ENCODE measurements around the gene HSD11B1.

HSD11B1 gene

GRCh38 chr1:209717818-209718217 lies 13.2 kb downstream of the HSD11B1 start:
- Histone ChIP-seq H3K9ac (ENCODE audit: low read length) (no peak overlapping the region), H3K4me3 (ENCODE audit: low read depth, low read length, poor library complexity, severe bottlenecking) (no peak overlapping the region), H4K20me1 (ENCODE audit: insufficient read depth, low read length) (no peaks in the 10 kb centered on the region), H3K4me1 (ENCODE audit: insufficient read depth, low read length, severe bottlenecking) (no peaks in the 10 kb centered on the region), H3K27ac (ENCODE audit: low read depth, low read length, poor library complexity, severe bottlenecking) (no peak overlapping the region), H3K27me3 (ENCODE audit: insufficient read depth, low read length) (no peaks in the 10 kb centered on the region), H3K4me2 (ENCODE audit: low read length) (no peak overlapping the region), H3K9me2 (ENCODE audit: low read depth, low read length) (no peaks in the 10 kb centered on the region), H3F3A (ENCODE audit: insufficient read depth, low read length) (no peaks in the 10 kb centered on the region), H2AFZ (ENCODE audit: low read length) (no peak overlapping the region), H3K9me3 (ENCODE audit: low read length) (no peaks in the 10 kb centered on the region), H3K36me3 (ENCODE audit: insufficient read depth, low read length) (no peaks in the 10 kb centered on the region), H3K79me2 (ENCODE audit: insufficient read depth, low read length) (no peaks in the 10 kb centered on the region)
- TF ChIP-seq EZH2 (IDR thresholded peaks at IDR 0.05; ENCODE audit: borderline replicate concordance, low read length) (no peak), CTCF (IDR thresholded peaks at IDR 0.05; ENCODE audit: low read length) (no peak)

- TF ChIP-seq EZH2 (IDR thresholded peaks at IDR 0.05; ENCODE audit: borderline replicate concordance, low read length) (no peak), CTCF (IDR thresholded peaks at IDR 0.05; ENCODE audit: low read length) (no peak)
Measured at GRCh38 chr1:209720326-209720725, 15.7 kb downstream of the HSD11B1 start.

GRCh38 chr1:209720826-209721225 lies 16.2 kb downstream of the HSD11B1 start:
- no peaks in the 10 kb centered on the region for H3F3A ChIP-seq (ENCODE audit: insufficient read depth, low read length)
- H3K9me3 ChIP-seq (ENCODE audit: low read length): no peaks in the 10 kb centered on the region
- H3K9me2 ChIP-seq (ENCODE audit: low read depth, low read length): no peaks in the 10 kb centered on the region
- no peak overlapping the region for H3K4me3 ChIP-seq (ENCODE audit: low read depth, low read length, poor library complexity, severe bottlenecking)
- H3K27me3 ChIP-seq (ENCODE audit: insufficient read depth, low read length): no peaks in the 10 kb centered on the region
- no peaks in the 10 kb centered on the region for H3K36me3 ChIP-seq (ENCODE audit: insufficient read depth, low read length)
- H3K4me2 ChIP-seq (ENCODE audit: low read length): no peak overlapping the region
- no peaks in the 10 kb centered on the region for H3K79me2 ChIP-seq (ENCODE audit: insufficient read depth, low read length)
- no peak overlapping the region for H3K9ac ChIP-seq (ENCODE audit: low read length)
- H3K27ac ChIP-seq (ENCODE audit: low read depth, low read length, poor library complexity, severe bottlenecking): no peak overlapping the region
- TF ChIP-seq CTCF (IDR thresholded peaks at IDR 0.05; ENCODE audit: low read length) (no peak), EZH2 (IDR thresholded peaks at IDR 0.05; ENCODE audit: borderline replicate concordance, low read length) (no peak)
- H4K20me1 ChIP-seq (ENCODE audit: insufficient read depth, low read length): no peaks in the 10 kb centered on the region
- no peak overlapping the region for H2AFZ ChIP-seq (ENCODE audit: low read length)
- no peaks in the 10 kb centered on the region for H3K4me1 ChIP-seq (ENCODE audit: insufficient read depth, low read length, severe bottlenecking)

More at GRCh38 chr1:209720326-209720725, 15.7 kb downstream of the HSD11B1 start:
- H3K27me3 ChIP-seq (ENCODE audit: insufficient read depth, low read length): no peaks in the 10 kb centered on the region
- no peak overlapping the region for H3K4me3 ChIP-seq (ENCODE audit: low read depth, low read length, poor library complexity, severe bottlenecking)
- no peak overlapping the region for H3K9ac ChIP-seq (ENCODE audit: low read length)
- H3K4me2 ChIP-seq (ENCODE audit: low read length): no peak overlapping the region
- no peaks in the 10 kb centered on the region for H3K9me3 ChIP-seq (ENCODE audit: low read length)
- no peaks in the 10 kb centered on the region for H4K20me1 ChIP-seq (ENCODE audit: insufficient read depth, low read length)
- H3K79me2 ChIP-seq (ENCODE audit: insufficient read depth, low read length): no peaks in the 10 kb centered on the region
- no peak overlapping the region for H3K27ac ChIP-seq (ENCODE audit: low read depth, low read length, poor library complexity, severe bottlenecking)
- H3F3A ChIP-seq (ENCODE audit: insufficient read depth, low read length): no peaks in the 10 kb centered on the region
- H3K4me1 ChIP-seq (ENCODE audit: insufficient read depth, low read length, severe bottlenecking): no peaks in the 10 kb centered on the region
- no peak overlapping the region for H2AFZ ChIP-seq (ENCODE audit: low read length)
- H3K36me3 ChIP-seq (ENCODE audit: insufficient read depth, low read length): no peaks in the 10 kb centered on the region
- H3K9me2 ChIP-seq (ENCODE audit: low read depth, low read length): no peaks in the 10 kb centered on the region
